NCI-H2196 treated with DMSO at 0.1 percent for 48 hours (cell line): ENCODE results near the gene MTG1.

Experiments
- DNase-seq: peaks from one replicate; lab custom pipeline; 2025; ENCODE audit not compliant: unreplicated experiment; lab: John Stamatoyannopoulos, UW

MTG1 gene

DNA sequence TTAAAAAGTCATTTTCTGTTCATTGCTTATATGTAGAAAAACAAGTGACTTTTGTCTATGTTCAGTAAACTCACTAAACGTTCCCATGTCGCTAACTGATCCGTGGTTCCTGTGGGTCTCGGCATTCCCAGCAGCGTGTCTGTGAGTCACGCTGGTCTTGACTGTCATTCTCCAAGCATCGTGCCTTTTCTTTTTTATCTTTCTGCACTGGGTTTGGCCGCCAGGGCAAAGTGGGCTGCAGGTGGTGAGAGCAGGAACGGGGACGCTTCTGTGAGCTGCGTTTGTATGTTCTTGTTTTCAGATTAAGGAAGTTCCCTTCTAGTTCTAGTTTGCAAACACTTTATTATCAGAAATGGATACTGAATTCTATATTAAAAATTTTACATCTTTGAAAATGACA, 53.0 kb downstream of the MTG1 start:
- no peak for DNase-seq

- DNase-seq: no peak
Observed at GRCh38 chr10:133448120-133448519, 54.2 kb downstream of the MTG1 start.

DNA sequence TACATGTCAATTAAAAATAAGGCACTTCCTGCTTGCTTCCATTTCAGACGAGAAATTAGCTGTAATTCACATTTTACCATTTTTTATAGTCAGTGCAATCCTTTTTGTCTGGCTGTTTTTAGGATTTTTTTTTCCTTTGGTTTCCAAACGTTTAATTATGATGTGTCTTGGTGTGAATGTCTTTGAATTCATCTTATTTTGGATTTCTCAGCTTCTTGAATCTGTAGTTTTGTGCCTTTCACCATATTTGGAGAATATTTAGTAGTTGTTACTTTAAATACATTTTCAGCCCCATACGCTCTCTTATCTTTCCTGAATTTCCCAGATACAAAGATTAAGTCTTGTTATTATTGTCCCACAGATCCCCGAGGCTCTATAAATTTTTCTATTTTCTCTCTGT, 57.4 kb downstream of the MTG1 start:
- no peak for DNase-seq

DNA sequence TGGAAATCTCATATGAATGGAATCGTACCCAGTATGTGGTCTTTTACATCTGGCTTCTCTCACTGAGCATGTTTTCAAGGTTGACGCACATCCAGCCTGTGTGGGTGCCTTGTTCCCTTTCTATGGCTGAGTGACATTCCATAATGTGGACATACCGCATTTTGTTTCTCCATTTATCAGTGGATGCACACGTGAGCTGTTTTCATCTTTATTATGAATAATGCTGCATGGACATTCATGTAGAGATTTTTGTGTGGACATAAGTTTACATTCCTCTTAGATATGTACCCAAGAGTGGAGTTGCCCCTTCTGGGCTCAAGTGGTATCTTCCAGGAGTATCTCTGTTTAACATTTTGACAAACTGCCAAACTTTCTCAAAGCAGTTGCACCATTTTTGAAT, 58.5 kb downstream of the MTG1 start:
- no peak for DNase-seq

GRCh38 chr10:133453516-133454203, 59.7 kb downstream of the MTG1 start, which contains the start of gene SCART1:
Gene SCART1 (plus strand): TSS chr10:133453945. CDS start chr10:133453998, 53 bp downstream.
- DNase-seq: no peak

GRCh38 chr10:133454204-133454893, 60.4 kb downstream of the MTG1 start:
- DNase-seq: no peak

DNA sequence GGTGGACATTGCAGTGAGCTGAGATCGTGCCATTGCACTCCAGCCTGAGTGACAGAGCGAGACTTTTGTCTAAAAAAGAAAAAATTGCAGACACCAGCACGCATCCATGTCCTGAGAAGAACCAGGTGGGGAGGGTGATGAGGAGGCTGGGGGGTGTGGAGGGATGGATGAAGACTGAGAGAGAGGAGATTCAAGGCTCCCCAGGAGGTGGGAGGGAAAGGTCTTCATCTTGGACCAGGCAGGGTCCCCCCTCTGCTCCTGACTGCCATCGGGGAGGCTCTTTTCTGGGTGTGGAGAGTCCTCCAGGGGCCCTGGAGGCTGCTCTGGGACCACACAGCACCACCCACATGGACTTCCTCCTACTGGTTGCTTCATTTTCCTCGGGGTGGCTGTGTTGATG, 61.2 kb downstream of the MTG1 start:
- DNase-seq: no peak

DNA sequence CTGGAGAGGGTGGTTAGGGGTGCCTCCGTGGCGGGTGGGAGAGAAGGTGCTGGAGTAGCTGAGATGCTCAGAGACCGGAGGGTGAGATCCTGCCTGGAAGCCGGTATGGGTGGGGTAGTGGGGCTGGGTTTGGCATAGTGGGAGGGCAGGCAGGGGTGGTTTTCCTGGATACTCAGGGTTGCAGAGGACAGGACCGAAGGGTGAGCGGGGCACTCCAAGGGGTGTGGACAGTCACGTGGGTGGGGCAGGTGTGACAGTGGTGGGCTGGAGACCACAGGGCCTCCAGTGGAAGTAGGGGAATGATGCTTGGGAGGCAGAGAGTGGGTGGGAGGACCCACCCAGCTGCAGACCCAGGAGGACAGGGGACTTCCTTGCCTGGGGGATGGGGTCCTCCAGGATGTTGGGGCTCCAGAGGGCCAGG, 61.7 kb downstream of the MTG1 start:
- DNase-seq: no peak

DNA sequence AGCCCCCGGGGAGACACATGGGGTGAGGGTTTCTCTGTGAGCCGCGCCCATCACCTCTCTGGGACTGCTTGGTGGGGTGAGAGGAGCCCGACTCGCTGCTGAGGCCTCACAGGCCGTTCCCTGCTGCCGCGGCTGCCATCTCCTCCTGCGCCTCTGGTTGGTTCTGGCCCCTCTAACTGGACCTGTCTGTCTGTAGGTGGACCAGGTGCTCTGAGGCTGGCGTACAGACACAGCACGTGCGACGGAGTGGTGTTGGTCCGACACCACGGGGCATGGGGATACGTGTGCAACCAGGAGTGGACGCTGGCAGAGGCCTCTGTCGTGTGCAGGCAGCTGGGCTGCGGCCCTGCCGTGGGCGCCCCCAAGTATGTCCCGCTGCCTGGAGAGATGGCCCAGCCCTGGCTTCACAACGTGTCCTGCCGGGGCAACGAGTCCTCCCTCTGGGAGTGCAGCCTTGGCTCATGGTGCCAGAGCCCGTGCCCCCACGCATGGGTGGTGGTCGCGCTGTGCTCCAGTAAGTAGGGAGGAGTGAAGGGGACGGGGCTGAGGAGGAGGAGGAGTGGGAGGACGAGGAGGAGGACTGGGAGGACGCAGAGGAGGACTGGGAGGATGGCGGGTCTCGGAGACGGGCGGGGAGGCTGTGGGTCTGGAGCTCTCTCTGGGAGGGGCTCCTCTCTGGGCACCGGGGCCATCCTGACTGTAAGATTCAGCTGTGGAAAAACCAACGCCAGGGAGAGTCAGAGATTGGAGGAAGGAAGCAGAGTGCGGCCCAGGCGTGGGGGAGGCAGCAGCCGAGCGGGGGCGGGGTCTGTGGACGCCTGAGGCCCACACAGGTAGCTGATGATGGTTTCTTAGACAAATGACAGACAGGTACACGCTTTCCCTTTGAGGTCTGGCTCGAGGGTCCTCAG, 62.3 kb downstream of the MTG1 start:
- no peak for DNase-seq

DNA sequence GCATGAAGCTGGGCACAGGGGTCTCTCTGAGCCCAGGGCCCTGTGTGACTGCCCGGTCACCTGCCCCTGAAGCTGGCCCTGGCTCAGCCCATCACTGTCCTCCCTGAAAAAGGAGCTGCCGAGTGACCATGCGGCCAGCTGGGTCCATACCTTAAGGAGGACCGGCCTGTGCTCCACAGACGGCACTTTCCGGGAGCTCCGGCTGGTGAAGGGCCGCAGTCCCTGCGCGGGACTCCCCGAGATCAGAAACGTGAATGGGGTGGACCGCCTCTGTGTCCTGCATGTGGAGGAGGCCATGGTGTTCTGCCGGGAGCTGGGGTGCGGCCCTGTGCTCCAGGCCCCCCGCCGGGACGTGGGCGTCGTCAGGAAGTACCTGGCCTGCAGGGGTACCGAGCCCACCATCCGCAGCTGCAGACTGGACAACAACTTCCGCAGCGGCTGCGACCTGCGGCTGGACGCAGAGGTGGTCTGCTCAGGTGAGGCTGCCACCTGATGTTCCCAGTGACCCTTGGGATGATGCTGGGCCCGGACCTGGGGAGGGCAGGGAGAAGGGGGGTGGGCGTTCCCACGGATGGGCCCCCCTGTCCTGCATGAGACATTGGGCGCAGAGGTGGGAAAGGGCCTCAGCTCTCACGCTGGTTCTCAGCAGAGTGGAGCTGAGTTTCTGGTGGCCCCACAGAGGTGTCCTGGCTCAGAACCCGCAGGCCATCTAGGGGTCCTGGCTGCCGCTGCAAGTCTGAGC, 63.3 kb downstream of the MTG1 start:
- DNase-seq: no peak

- no peak for DNase-seq
Observed at GRCh38 chr10:133458021-133458709, 64.2 kb downstream of the MTG1 start.

- no peak for DNase-seq
Observed at GRCh38 chr10:133458710-133459453, 64.9 kb downstream of the MTG1 start.

DNA sequence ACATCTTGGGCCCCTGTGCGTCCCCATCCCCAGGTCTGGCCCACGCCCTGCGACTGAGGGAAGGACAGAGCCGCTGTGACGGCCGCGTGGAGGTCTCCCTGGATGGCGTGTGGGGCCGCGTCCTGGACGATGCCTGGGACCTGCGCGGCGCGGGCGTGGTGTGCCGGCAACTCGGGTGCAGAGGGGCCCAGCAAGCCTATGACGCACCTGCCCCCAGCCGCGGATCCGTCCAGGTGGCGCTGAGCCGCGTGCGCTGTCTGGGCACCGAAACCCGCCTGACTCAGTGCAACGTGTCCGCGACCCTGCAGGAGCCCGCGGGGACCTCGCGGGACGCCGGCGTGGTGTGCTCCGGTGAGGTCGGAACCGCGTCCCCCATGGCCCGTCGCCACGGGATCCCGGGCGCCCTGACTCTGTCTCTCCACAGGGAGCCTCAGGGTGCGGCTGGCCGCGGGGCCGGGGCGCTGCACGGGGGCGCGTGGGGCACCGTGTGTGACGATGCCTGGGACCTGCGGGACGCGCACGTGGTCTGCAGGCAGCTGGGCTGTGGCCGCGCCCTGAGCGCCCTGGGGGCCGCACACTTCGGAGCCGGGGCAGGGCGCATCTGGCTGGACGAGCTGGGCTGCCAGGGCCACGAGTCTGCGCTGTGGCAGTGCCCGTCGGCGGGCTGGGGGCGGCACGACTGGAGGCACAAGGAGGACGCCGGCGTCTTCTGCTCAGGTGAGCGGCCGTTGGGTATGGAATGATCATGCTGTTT, 65.7 kb downstream of the MTG1 start:
- no peak for DNase-seq

- no peak for DNase-seq
Observed at GRCh38 chr10:133460208-133460769, 66.3 kb downstream of the MTG1 start.

GRCh38 chr10:133461027-133461426, 67.1 kb downstream of the MTG1 start:
- DNase-seq: no peak

DNA sequence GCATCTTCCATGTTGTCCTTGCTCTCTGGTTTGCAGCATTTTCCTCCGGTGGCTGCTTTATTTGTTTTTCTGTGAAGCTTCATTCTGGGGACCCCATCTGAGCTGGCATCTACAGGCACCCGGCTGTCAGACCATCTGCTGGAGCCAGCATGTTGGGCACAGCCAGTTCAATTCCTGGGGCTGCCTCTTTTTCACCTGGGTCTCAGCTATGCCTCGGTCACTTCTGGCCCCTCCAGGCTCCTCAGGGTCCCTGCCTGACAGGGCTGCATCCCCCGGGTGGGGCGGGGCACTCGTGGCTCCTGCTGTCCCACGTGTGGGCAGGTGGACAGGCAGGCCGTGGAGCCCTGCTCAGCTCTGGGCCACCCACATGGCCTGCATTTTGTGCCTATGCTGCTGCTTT, 67.9 kb downstream of the MTG1 start:
- no peak for DNase-seq

- no peak for DNase-seq
Observed at GRCh38 chr10:133462512-133463305, 68.8 kb downstream of the MTG1 start.

DNA sequence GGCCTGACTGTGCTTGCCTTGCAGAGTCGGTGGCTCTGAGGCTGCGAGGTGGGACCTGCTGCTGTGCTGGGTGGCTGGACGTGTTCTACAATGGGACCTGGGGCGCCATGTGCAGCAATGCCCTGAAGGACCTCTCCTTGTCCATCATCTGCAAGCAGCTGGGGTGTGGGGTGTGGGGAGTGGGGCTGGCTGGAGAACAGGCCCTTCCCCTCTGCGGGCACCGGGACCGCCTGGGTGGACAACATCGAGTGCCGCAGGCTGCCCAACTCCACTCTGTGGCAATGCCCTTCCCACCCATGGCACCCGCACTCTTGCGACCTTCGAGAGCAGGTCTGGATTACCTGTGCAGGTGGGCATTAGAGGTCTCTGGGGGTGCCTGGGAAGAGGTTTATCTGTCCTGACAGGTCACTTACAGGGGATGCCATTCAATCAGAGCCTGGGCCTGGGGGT, 70.7 kb downstream of the MTG1 start:
- no peak for DNase-seq
